IMR-90 (cell line): ENCODE results near the gene RERGL. TPM values are rescaled to one million over a fixed set of nuclear protein-coding genes. Genes with fewer than 3 reads are reported as not detected.

Experiments
- ATAC-seq: fragments of 200-7000 bp; cut with Tn5 transposase; 2 replicates; pipeline ENCODE4 v1.9.1; 2020; ENCODE audit warnings: low read depth, mild to moderate bottlenecking, moderate library complexity
- BruUV-seq: library from RNA; stranded (reverse); fragments of 400-500 nt; replicated peaks from 2 replicates; lab custom pipeline; 2021; lab: Mats Ljungman, UMichigan
- CTCF ChIA-PET: fragments of 300-600 bp; formaldehyde crosslinking; extraction: SDS; loops from one replicate; lab custom pipeline; 2021; ENCODE audit warnings: antibody characterized with exemption; lab: Yijun Ruan, JAX
- POLR2A ChIA-PET: fragments of 300-600 bp; sonication (Branson Sonifier 250); formaldehyde crosslinking; loops from one replicate; lab custom pipeline; 2022; ENCODE audit warnings: antibody characterized with exemption; ENCODE audit not compliant: unreplicated experiment; lab: Charles Lee
- DNase-seq: peaks from one replicate; pipeline ENCODE4 v3.0.0; 2013
- H2AFZ ChIP-seq: replicated peaks from 2 replicates; pipeline ENCODE3; 2013; ENCODE audit warnings: low read length, mild to moderate bottlenecking; ENCODE audit not compliant: poor library complexity
- H2AK5ac ChIP-seq: 2 replicates; pipeline ENCODE4 v1.6.1; 2013; ENCODE audit warnings: low read depth, low read length, inconsistent platforms
- H2AK9ac ChIP-seq: replicated peaks from 2 replicates; pipeline ENCODE3; 2013; ENCODE audit warnings: mild to moderate bottlenecking, low read depth, low read length, moderate library complexity; ENCODE audit not compliant: poor library complexity
- H2BK120ac ChIP-seq: 2 replicates; pipeline ENCODE4 v1.6.1; 2013; ENCODE audit warnings: low read depth, low read length, inconsistent platforms
- H2BK15ac ChIP-seq: 3 replicates; pipeline ENCODE4 v1.6.1; 2013; ENCODE audit warnings: low read depth, low read length, inconsistent platforms
- H2BK20ac ChIP-seq: 2 replicates; pipeline ENCODE4 v1.6.1; 2013; ENCODE audit warnings: low read depth, mild to moderate bottlenecking, inconsistent platforms, low read length, moderate library complexity
- H2BK5ac ChIP-seq: 2 replicates; pipeline ENCODE4 v1.6.1; 2013; ENCODE audit warnings: mild to moderate bottlenecking, low read depth, low read length, inconsistent platforms; ENCODE audit not compliant: poor library complexity, severe bottlenecking
- H3K14ac ChIP-seq: replicated peaks from 2 replicates; pipeline ENCODE4 v1.6.1; 2013; ENCODE audit warnings: low read depth, low read length, inconsistent platforms
- H3K18ac ChIP-seq: 2 replicates; pipeline ENCODE4 v1.6.1; 2013; ENCODE audit warnings: low read depth, low read length, control low read depth
- H3K23ac ChIP-seq: 2 replicates; pipeline ENCODE4 v1.6.1; 2013; ENCODE audit warnings: low read depth, low read length, inconsistent platforms
- H3K27ac ChIP-seq: 2 replicates; pipeline ENCODE4 v1.5.1; 2013; ENCODE audit warnings: mild to moderate bottlenecking, control low read depth, low read length; ENCODE audit not compliant: insufficient read depth
- H3K27me3 ChIP-seq: 2 replicates; pipeline ENCODE4 v1.6.1; 2013; ENCODE audit warnings: low read length; ENCODE audit not compliant: control insufficient read depth, insufficient read depth
- H3K36me3 ChIP-seq: 2 replicates; pipeline ENCODE4 v1.6.1; 2013; ENCODE audit warnings: low read length, mixed read lengths; ENCODE audit not compliant: control insufficient read depth, insufficient read depth
- H3K4ac ChIP-seq: 2 replicates; pipeline ENCODE4 v1.6.1; 2013; ENCODE audit warnings: low read depth, low read length, inconsistent platforms
- H3K4me1 ChIP-seq: 2 replicates; pipeline ENCODE4 v1.6.1; 2013; ENCODE audit warnings: low read length, mixed read lengths; ENCODE audit not compliant: control insufficient read depth, insufficient read depth
- H3K4me2 ChIP-seq: 2 replicates; pipeline ENCODE4 v1.6.1; 2013; ENCODE audit warnings: low read depth, mild to moderate bottlenecking, control low read depth, low read length, moderate library complexity
- H3K4me3 ChIP-seq: 2 replicates; pipeline ENCODE4 v1.5.1; 2013; ENCODE audit warnings: low read depth, mild to moderate bottlenecking, control low read depth, low read length, moderate library complexity; ENCODE audit not compliant: insufficient read depth
- H3K56ac ChIP-seq: 2 replicates; pipeline ENCODE4 v1.6.1; 2013; ENCODE audit warnings: low read length, inconsistent platforms; ENCODE audit not compliant: insufficient read depth; ENCODE audit errors: extremely low read depth
- H3K79me1 ChIP-seq, 2 experiments: 2 replicates each; pipeline ENCODE4 v1.6.1; 2013; ENCODE audit warnings: low read length in 2 of 2, inconsistent platforms in 1 of 2, low read depth in 1 of 2
- H3K9ac ChIP-seq: 2 replicates; pipeline ENCODE4 v1.6.1; 2013; ENCODE audit warnings: low read depth, low read length, control low read depth
- H3K9me1 ChIP-seq: 2 replicates; pipeline ENCODE4 v1.6.1; 2013; ENCODE audit warnings: low read length, inconsistent platforms; ENCODE audit not compliant: insufficient read depth
- H3K9me3 ChIP-seq: 2 replicates; pipeline ENCODE4 v1.6.1; 2013; ENCODE audit warnings: low read length; ENCODE audit not compliant: control insufficient read depth, insufficient read depth
- H4K20me1 ChIP-seq: 2 replicates; pipeline ENCODE4 v1.6.1; 2013; ENCODE audit warnings: low read length, inconsistent platforms; ENCODE audit not compliant: insufficient read depth
- H4K5ac ChIP-seq: 2 replicates; pipeline ENCODE4 v1.6.1; 2013; ENCODE audit warnings: mild to moderate bottlenecking, low read depth, low read length, control low read depth
- H4K8ac ChIP-seq, 2 experiments: 2 replicates each; pipeline ENCODE4 v1.6.1; 2013; ENCODE audit warnings: low read depth in 2 of 2, low read length in 2 of 2, control low read depth in 1 of 2, inconsistent platforms in 1 of 2
- H4K91ac ChIP-seq: 2 replicates; pipeline ENCODE4 v1.6.1; 2013; ENCODE audit warnings: low read depth, low read length, inconsistent platforms; ENCODE audit not compliant: insufficient read depth
- CHD1 ChIP-seq: IDR thresholded peaks from 2 replicates; pipeline ENCODE4 v1.6.1; 2012; ENCODE audit warnings: low read depth, low read length, improper control_type of control experiment
- RFX5 ChIP-seq: IDR thresholded peaks from 2 replicates; pipeline ENCODE4 v1.8.0; 2012; ENCODE audit warnings: low read depth, mild to moderate bottlenecking, low read length, moderate library complexity
- WGBS, 2 experiments: methylation state at CpG; one replicate each; pipeline versions ENCODE4 v1.1.5 to v1.1.7; 2013; ENCODE audit warnings: missing lambda C conversion rate in 2 of 2; ENCODE audit not compliant: insufficient read length in 1 of 2; ENCODE audit errors: extremely low coverage in 2 of 2; 5-methylcytosine and 5-hydroxymethylcytosine counted together
- dilution Hi-C: fragments of 300-500 bp; cut with HindIII; formaldehyde crosslinking; loops from one replicate; pipeline ENCODE4 v1.14.3; 2018; ENCODE audit warnings: low sequenced_read_pairs; ENCODE audit not compliant: unreplicated experiment
- in situ Hi-C: fragments of 300-500 bp; cut with MboI; formaldehyde crosslinking; loops from 3 replicates; pipeline ENCODE4 v1.14.3; 2019; ENCODE audit warnings: low sequenced_read_pairs, inconsistent platforms, mixed read lengths
- intact Hi-C: fragments of 100-400 bp; cut with micrococcal nuclease; formaldehyde crosslinking; loops from 2 replicates; pipeline ENCODE4 v1.10.0; 2022
- polyA plus RNA-seq, 3 experiments: library from polyadenylated mRNA; depleted of rRNA; stranded (reverse); fragments of >200 nt; gene quantifications; 2 replicates each; pipeline ENCODE4 v1.2.3, GENCODE V29; 2012; ENCODE audit warnings: low replicate concordance in 1 of 3
- total RNA-seq: library from RNA; depleted of rRNA; stranded (reverse); fragments of >200 nt; gene quantifications from 2 replicates; pipeline ENCODE4 v1.2.3, GENCODE V29; 2012
- TF ChIP-seq, protein P1 (sequence below): fragments of 150-350 bp; IDR thresholded peaks from 2 replicates; pipeline ENCODE4 v1.6.1; 2016; ENCODE audit warnings: low read depth, mild to moderate bottlenecking, low read length, moderate library complexity, borderline replicate concordance

The RERGL gene
- total and polyA plus RNA-seq, 2 of the 4 experiments (the other 2 are of a cell fraction), result 0.10 TPM; not detected in 1

- no peaks in the 10 kb centered on the region for H3K79me1 ChIP-seq
- no peak overlapping the region for H2BK120ac ChIP-seq
- no peaks in the 10 kb centered on the region for H3K36me3 ChIP-seq
- H4K91ac ChIP-seq, result no peak overlapping the region
- no peak overlapping the region for H3K4ac ChIP-seq
- H2BK5ac ChIP-seq, result no peak overlapping the region
- no peak overlapping the region for H2AK5ac ChIP-seq
- H4K20me1 ChIP-seq, result no peaks in the 10 kb centered on the region
- no peak overlapping the region for H3K4me3 ChIP-seq
- WGBS, 2 experiments, result no CpG with 5 or more reads among the region's 3 CpGs
- no peak overlapping the region for H3K14ac ChIP-seq
- H4K8ac ChIP-seq, result no peak overlapping the region
- H3K23ac ChIP-seq, result no peak overlapping the region
- H3K27ac ChIP-seq, result no peak overlapping the region
- ATAC-seq (no peak), DNase-seq (no peak)
- ChIA-PET CTCF (no interaction called here), POLR2A (no interaction called here)
- no peak overlapping the region for H2BK20ac ChIP-seq
- no peak overlapping the region for H4K5ac ChIP-seq
- no peak overlapping the region for H2BK15ac ChIP-seq
- no peak overlapping the region for H3K18ac ChIP-seq
- H2AFZ ChIP-seq, result no peak overlapping the region
- dilution Hi-C loops, result no loop called here
- no peaks in the 10 kb centered on the region for H3K27me3 ChIP-seq
- H3K4me1 ChIP-seq, result no peaks in the 10 kb centered on the region
- intact Hi-C loops, result no loop called here
- TF ChIP-seq, protein P1, sequence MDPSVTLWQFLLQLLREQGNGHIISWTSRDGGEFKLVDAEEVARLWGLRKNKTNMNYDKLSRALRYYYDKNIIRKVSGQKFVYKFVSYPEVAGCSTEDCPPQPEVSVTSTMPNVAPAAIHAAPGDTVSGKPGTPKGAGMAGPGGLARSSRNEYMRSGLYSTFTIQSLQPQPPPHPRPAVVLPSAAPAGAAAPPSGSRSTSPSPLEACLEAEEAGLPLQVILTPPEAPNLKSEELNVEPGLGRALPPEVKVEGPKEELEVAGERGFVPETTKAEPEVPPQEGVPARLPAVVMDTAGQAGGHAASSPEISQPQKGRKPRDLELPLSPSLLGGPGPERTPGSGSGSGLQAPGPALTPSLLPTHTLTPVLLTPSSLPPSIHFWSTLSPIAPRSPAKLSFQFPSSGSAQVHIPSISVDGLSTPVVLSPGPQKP, result no peak
- TF ChIP-seq CHD1 (no peak), RFX5 (no peak)
- in situ Hi-C loops, result no loop called here
- no peak overlapping the region for H2AK9ac ChIP-seq
- H3K4me2 ChIP-seq, result no peak overlapping the region
- no peaks in the 10 kb centered on the region for H3K9me1 ChIP-seq
- no TSS peak for BruUV-seq
- H3K56ac ChIP-seq, result no peak overlapping the region
- H3K9ac ChIP-seq, result no peak overlapping the region
- peaks cover 15% of the 10 kb centered on the region for H3K9me3 ChIP-seq
Observed at GRCh38 chr12:18068355-18068754, 21.6 kb downstream of the RERGL start.
